Stimulated activated CD8-positive, alpha-beta memory T cell treated with anti-CD3 and anti-CD28 coated beads, Interleukin-4, amount 100 ng/mL, for 24 hours (primary cell): Measurements from ENCODE around the gene RBM25.

Experiments used
- DNase-seq: peaks from one replicate; pipeline ENCODE4 v3.0.0-alpha.2; 2020; ENCODE audit warnings: low read depth

RBM25 gene

DNA sequence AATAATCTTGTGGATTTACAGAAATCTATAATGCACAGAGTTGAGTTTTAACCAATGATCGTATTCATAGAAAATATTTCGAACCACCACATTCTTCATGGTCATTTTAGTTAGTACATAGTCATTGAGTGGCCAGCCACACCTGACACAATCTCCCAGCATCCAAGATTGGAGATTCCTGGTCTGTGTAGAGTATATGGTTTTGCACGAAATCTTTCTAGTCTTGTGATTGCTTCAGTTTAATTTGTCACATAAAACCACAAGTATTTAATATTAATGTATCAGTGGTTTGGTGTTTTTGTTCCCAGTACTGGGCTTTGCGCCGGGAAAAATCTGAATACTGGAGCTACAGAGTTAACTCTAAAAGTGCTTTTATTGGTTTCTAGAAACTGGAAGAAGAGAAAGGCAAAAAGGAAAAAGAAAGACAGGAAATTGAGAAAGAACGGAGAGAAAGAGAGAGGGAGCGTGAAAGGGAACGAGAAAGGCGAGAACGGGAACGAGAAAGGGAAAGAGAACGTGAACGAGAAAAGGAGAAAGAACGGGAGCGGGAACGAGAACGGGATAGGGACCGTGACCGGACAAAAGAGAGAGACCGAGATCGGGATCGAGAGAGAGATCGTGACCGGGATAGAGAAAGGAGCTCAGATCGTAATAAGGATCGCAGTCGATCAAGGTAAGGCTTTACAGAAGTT, 44.6 kb downstream of the RBM25 start:
- no peak for DNase-seq

DNA sequence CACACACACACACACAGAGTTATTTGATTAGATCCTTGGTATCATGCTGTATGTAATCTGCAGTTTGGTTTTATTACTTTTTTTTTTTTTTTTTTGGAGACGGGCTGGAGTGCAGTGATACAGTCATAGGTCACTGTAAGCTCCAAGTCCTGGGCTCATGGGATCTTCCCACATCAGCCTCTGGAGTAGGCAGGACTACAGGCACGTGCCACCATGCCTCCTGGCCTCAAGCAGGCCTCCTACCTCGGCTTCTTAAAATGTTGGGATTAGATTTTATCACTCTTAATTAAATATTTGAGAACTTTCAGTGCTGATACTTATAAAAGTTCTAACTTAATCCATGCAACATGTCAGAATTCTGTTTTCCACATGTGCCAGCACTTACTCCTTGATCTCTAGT, 46.7 kb downstream of the RBM25 start:
- DNase-seq = no peak

DNA sequence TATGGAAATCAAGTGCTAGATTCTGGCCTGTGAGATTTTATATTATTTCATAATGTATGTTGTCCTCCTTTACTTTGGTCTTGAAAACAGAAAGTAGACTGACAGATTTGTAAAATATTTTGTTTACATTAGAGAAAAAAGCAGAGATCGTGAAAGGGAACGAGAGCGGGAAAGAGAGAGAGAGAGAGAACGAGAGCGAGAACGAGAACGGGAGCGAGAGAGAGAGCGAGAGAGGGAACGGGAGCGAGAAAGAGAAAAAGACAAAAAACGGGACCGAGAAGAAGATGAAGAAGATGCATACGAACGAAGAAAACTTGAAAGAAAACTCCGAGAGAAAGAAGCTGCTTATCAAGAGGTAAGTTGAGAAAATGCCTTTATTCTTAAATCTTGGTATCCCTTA, 47.4 kb downstream of the RBM25 start:
- no peak for DNase-seq

DNA sequence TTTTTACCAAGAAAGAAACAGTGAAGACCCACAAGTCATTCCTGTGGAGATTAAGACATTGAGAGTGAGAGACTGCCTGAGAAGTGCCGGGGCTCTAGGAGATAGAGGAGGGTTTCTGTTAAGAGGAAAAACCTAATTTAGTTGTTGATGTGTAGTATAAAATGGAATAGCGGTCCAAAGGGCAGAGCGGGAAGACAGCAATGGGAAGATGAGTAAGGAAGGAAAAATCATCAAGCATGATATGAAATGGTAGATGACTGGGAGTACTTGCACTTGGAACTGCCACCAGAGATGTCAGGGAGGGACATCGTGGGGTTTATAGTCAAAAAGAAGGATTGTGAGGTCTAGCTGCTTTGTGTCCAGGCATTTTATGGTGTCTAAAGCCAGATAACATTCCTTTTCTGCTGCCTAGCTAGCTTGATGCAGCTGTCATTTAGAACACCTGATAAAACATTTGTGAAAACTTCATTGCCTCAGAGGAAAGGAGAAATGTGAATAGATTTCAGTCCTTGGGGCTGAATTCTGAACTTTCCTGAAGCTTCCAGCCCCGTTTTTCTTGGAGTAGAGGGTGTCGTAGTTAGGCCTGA, 57.8 kb downstream of the RBM25 start:
- DNase-seq = no peak

GRCh38 chr14:73124180-73124894, 66.0 kb downstream of the RBM25 start:
- no peak for DNase-seq

DNA sequence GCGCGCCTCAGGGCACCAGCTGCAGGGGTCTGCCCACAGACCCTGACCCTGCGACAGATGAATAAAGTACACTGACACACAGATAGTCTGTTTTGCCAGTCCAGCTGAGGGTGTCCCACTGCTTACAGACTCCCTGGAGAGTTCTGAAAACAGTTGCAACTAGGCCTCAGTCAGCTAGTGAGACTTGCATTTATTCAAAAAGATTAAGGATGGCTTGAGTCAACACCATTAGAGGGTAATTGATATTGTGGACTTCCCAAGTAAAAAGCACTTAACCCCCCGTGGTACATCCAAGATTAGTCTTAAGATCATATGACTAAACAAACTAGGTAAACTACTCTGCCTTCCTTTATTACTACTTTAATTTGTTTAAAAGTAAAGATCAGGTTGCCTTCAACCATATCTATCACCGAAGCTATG, 66.8 kb downstream of the RBM25 start:
- no peak for DNase-seq

GRCh38 chr14:73125746-73126145, 67.4 kb downstream of the RBM25 start:
- DNase-seq = no peak

DNA sequence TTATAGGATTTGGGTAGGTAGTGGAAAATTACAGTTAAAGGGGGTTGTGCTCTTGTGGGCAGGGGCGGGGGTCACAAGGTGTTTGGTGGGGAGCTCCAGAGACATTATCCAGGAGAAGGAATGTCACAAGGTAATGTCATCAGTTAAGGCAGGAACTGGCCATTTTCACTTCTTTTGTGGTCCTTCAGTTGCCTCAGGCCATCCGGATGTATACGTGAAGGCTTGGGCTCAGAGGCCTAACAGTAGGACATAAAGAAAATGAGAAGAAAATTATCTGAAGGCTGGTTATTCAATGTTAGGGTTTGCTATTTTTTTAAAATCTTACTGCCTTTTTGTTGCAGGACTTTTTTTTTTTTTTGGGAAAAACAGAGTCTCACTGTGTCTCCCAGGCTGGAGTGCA, 75.5 kb downstream of the RBM25 start:
- no peak for DNase-seq

GRCh38 chr14:73136085-73136386, 77.7 kb downstream of the RBM25 start:
- DNase-seq = no peak

DNA sequence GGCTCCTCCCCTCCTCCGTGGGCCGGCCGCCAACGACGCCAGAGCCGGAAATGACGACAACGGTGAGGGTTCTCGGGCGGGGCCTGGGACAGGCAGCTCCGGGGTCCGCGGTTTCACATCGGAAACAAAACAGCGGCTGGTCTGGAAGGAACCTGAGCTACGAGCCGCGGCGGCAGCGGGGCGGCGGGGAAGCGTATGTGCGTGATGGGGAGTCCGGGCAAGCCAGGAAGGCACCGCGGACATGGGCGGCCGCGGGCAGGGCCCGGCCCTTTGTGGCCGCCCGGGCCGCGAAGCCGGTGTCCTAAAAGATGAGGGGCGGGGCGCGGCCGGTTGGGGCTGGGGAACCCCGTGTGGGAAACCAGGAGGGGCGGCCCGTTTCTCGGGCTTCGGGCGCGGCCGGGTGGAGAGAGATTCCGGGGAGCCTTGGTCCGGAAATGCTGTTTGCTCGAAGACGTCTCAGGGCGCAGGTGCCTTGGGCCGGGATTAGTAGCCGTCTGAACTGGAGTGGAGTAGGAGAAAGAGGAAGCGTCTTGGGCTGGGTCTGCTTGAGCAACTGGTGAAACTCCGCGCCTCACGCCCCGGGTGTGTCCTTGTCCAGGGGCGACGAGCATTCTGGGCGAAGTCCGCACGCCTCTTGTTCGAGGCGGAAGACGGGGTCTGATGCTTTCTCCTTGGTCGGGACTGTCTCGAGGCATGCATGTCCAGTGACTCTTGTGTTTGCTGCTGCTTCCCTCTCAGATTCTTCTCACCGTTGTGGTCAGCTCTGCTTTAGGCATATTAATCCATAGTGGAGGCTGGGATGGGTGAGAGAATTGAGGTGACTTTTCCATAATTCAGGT, 78.3 kb downstream of the RBM25 start, which contains the start of gene PSEN1:
TSS of gene PSEN1 (plus strand) at position 121 of the 839 bp plus-strand sequence. CDS start 11,513 bp downstream, outside the sequence.
- DNase-seq = peak; percentile 99

DNA sequence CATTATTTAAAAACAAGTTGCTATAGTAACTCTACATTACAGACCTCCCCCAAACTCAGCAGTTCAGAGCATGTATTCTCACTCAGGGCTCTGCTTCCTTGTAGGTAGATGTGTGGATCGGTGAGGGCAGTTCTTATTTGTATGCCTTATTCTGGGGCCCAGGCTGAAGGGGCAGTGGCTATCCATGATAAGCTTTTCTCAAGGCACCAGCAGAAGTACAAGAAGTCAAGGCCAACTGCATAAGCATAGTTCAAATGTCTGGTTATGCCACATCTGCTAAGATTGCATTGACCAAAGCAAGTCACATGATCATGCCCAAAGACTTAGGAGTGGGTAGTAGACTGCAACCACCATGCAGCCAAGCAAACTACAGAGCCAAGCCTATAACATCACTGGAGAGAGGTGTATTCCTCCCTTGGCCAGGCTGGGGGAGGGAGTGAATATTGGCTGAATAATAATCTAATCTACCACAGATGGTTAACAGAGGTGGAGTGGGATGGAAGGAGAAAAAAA, 82.5 kb downstream of the RBM25 start:
- no peak for DNase-seq

DNA sequence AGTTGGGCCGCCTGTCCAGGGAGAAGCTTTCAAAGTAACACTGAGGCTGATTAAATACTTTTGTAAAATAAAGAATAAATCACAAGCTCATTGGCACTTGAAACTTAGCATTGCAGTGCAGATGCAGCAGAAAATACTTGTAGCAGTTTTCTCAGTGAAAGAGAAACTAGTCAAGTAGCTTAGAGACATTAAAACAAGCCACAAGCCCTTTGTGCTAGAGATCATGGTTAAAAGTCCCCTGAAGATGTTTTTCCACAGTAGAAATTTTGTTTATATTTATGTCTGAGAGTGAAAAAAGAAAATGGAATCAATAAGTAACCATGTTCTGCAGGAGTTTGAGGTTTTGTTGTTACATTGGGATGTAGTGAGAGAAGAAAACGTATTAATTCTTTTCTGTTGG, 83.9 kb downstream of the RBM25 start:
- DNase-seq = no peak

- DNase-seq = no peak
Measured at GRCh38 chr14:73143003-73143402, 84.7 kb downstream of the RBM25 start.

DNA sequence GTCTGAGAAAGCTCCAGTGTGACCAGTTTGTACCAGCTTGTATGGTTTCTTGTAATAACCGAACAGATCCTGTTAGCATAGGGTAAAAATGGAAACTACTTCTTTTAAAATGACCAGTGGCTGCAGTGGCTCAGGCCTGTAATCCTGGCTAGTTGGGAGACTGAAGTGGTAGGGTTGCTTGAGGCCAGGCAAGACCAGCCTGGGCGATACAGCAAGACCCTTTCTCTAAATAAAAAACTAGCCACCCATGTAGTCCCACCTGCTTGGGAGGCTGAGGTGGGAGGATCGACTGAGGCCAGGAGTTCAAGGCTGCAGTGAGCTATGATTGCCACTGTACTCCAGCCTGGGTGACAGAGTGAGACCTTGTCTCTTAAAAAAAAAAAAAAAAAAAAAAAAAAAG, 85.3 kb downstream of the RBM25 start:
- no peak for DNase-seq

DNA sequence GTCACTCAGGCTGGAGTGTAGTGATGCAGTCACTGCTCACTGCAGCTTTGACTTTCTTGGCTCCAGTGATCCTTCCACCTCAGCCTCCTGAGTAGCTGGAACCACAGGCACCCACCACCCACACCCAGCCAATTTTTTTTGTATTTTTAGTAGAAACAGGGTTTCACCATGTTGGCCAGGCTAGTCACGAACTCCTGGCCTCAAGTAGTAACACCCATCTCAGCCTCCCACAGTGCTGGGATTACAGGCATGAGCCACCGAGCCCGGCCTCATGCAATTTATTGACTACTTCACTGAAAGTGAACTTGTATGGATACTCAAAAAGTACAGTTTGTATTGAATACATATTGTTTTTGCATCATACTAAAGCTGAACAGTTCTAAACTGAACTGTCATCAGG, 87.0 kb downstream of the RBM25 start:
- no peak for DNase-seq

- no peak for DNase-seq
Measured at GRCh38 chr14:73146111-73146510, 87.8 kb downstream of the RBM25 start.

DNA sequence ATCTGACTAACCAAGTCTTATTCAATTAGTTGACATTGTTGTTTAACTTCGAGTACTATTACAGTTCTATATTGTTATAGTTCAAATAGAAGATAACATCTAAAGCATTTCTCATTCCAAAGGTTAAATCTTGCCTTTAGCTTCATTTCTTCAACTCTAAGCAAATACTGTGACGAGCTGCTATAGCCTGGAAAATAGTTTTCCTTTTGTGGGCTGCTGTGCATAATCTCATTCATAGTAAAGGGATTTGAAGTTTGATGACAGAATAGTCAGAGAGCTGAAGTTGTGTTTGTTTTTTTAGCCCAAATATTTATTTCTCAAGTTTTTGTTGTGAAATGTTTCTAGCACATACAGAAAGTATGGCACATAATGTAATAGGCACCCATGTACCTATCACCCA, 91.4 kb downstream of the RBM25 start:
- no peak for DNase-seq

- no peak for DNase-seq
Measured at GRCh38 chr14:73153272-73153671, 94.9 kb downstream of the RBM25 start.

DNA sequence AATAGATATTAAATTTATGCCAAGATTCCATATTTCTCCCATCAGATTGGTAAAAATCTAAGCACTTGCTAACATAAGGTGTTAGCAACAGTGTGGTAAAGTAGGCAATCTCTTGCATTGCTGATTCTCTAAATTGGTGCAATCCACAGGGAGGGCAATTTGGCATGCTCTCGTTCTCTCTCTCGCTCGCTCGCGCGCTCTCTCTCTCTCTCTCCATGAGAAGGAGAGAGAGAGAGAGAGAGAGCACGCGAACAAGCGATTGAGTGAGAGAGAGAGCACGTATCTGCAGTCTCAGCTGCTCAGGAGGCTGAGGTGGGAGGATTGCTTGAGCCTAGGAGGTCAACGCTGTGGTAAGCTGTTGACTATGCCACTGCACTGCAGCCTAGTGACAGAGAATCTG, 103.9 kb downstream of the RBM25 start:
- no peak for DNase-seq

DNA sequence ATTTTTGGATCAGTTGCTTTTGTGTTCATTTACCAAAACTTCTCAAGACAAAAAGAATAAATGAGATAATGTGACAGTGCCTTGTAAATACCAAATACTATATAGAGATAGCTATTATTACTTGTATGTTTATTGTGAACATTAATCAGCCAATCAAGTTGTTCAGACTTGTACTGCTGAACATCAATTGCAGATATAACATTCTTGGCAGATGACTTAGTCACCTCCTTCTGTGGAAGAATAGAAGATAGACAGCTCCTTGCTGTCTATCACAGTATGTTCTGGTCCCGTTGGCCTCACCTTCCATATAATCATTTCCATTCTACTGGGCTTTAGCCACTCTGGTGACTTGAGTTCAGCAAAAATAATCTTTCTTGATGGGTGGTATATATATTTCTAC, 108.1 kb downstream of the RBM25 start:
- DNase-seq = no peak

GRCh38 chr14:73167727-73168126, 109.4 kb downstream of the RBM25 start:
- DNase-seq = no peak

DNA sequence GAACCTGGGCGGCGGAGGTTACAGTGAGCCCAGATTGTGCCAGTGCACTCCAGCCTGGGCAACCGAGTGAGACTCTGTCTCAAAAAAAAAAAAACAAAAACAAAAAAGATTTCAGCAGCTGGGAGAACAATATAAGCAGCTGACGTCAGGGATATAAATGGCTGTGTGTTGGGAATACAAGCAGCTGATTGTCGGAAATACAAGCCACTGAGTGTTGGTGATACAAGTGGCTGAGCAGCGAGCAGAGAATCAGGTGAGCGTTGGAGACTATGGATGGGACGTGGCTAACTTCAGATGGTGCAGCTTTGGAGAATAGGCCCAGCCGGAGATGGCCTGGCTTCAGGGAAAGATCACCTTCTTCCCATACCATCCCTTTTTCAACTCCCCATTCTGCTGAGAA, 109.9 kb downstream of the RBM25 start:
- DNase-seq = no peak
